Measurements from ENCODE around the gene IER5. TPM values are rescaled to one million over a fixed set of nuclear protein-coding genes. Genes with fewer than 3 reads are reported as not detected.

The IER5 gene
- total and polyA plus RNA-seq, 2 of the 13 experiments (the other 11 are each of a cell fraction or from before 2014, with no cell fraction given): 2.5 to 3.5 TPM

DNA sequence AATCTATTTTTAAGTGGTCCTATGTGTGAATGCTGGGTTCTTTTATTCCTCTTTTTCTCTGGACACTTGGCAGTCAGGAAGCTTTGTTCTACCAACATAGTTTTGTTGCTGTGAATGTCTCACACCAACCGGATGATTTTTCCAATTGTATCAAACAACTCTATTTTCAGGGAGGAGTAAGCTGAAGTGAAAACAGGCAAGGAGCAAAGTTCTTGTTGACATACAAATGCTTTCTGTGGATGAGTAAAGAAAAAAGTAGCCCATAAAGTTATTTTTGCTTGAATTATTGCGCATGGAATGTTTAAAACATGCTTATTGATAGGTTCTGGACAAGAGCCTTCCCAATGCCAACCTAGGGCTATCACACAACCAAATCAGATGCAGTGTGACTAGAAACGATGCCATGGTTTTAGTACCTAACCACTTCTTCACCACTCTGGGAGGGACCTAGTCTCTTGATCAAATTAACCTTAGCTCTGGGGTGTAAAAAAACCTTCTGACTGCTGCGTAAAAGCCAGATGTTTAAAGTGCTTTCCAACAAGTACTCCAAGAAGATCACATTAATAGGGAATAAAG lies 4.5 kb downstream of the IER5 start (continued):
- TF ChIP-seq, protein P1, sequence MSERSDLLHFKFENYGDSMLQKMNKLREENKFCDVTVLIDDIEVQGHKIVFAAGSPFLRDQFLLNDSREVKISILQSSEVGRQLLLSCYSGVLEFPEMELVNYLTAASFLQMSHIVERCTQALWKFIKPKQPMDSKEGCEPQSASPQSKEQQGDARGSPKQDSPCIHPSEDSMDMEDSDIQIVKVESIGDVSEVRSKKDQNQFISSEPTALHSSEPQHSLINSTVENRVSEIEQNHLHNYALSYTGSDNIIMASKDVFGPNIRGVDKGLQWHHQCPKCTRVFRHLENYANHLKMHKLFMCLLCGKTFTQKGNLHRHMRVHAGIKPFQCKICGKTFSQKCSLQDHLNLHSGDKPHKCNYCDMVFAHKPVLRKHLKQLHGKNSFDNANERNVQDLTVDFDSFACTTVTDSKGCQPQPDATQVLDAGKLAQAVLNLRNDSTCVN (CRISPR knock-in tag; IDR thresholded peaks at IDR 0.05; ENCODE audit: borderline replicate concordance): no peak
- TF ChIP-seq, protein P2, sequence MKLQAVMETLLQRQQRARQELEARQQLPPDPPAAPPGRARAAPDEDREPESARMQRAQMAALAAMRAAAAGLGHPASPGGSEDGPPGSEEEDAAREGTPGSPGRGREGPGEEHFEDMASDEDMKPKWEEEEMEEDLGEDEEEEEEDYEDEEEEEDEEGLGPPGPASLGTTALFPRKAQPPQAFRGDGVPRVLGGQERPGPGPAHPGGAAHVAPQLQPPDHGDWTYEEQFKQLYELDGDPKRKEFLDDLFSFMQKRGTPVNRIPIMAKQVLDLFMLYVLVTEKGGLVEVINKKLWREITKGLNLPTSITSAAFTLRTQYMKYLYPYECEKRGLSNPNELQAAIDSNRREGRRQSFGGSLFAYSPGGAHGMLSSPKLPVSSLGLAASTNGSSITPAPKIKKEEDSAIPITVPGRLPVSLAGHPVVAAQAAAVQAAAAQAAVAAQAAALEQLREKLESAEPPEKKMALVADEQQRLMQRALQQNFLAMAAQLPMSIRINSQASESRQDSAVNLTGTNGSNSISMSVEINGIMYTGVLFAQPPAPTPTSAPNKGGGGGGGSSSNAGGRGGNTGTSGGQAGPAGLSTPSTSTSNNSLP (IDR thresholded peaks at IDR 0.05; ENCODE audit: low read depth, low read length): peak; percentile 93
- TF ChIP-seq ZNF567 (CRISPR knock-in tag; IDR thresholded peaks at IDR 0.05; ENCODE audit: borderline replicate concordance) (no peak), MEIS1 (CRISPR knock-in tag; IDR thresholded peaks at IDR 0.05; ENCODE audit: borderline replicate concordance) (no peak), ZFP36L2 (CRISPR knock-in tag; IDR thresholded peaks at IDR 0.05) (no peak), FOXP1 (IDR thresholded peaks at IDR 0.05) (no peak), FOXP1 (CRISPR knock-in tag; IDR thresholded peaks at IDR 0.05) (peak; percentile 79), FOXA1 (IDR thresholded peaks at IDR 0.05) (peak; percentile 73), FOXA1 (CRISPR knock-in tag; IDR thresholded peaks at IDR 0.05) (peak; percentile 86), ETV5 (CRISPR knock-in tag; IDR thresholded peaks at IDR 0.05; ENCODE audit: borderline replicate concordance) (peak; percentile 57; the same call in 1 of the 2 replicates), ZNF746 (CRISPR knock-in tag; IDR thresholded peaks at IDR 0.05) (no peak), GLI4 (CRISPR knock-in tag; IDR thresholded peaks at IDR 0.05; ENCODE audit: borderline replicate concordance) (no peak), ZNF7 (CRISPR knock-in tag; IDR thresholded peaks at IDR 0.05) (no peak), MXD4 (CRISPR knock-in tag; IDR thresholded peaks at IDR 0.05) (peak; percentile 18; the same call in 1 of the 2 replicates), GATAD1 (CRISPR knock-in tag; IDR thresholded peaks at IDR 0.05) (no peak), ZNF432 (CRISPR knock-in tag; IDR thresholded peaks at IDR 0.05; ENCODE audit: borderline replicate concordance) (no peak), SAP130 (CRISPR knock-in tag; IDR thresholded peaks at IDR 0.05; ENCODE audit: low read depth) (peak; percentile 79), ZNF550 (CRISPR knock-in tag; IDR thresholded peaks at IDR 0.05; ENCODE audit: borderline replicate concordance) (no peak)
- TF ChIP-seq, protein P3, sequence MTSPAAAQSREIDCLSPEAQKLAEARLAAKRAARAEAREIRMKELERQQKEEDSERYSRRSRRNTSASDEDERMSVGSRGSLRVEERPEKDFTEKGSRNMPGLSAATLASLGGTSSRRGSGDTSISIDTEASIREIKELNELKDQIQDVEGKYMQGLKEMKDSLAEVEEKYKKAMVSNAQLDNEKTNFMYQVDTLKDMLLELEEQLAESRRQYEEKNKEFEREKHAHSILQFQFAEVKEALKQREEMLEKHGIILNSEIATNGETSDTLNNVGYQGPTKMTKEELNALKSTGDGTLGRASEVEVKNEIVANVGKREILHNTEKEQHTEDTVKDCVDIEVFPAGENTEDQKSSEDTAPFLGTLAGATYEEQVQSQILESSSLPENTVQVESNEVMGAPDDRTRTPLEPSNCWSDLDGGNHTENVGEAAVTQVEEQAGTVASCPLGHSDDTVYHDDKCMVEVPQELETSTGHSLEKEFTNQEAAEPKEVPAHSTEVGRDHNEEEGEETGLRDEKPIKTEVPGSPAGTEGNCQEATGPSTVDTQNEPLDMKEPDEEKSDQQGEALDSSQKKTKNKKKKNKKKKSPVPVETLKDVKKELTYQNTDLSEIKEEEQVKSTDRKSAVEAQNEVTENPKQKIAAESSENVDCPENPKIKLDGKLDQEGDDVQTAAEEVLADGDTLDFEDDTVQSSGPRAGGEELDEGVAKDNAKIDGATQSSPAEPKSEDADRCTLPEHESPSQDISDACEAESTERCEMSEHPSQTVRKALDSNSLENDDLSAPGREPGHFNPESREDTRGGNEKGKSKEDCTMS (CRISPR knock-in tag; conservative IDR thresholded peaks at IDR 0.05): no peak
- TF ChIP-seq, protein P4, sequence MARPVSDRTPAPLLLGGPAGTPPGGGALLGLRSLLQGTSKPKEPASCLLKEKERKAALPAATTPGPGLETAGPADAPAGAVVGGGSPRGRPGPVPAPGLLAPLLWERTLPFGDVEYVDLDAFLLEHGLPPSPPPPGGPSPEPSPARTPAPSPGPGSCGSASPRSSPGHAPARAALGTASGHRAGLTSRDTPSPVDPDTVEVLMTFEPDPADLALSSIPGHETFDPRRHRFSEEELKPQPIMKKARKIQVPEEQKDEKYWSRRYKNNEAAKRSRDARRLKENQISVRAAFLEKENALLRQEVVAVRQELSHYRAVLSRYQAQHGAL (CRISPR knock-in tag; IDR thresholded peaks at IDR 0.05; ENCODE audit: not compliant biosample characterization): no peak
- TF ChIP-seq, protein P5, sequence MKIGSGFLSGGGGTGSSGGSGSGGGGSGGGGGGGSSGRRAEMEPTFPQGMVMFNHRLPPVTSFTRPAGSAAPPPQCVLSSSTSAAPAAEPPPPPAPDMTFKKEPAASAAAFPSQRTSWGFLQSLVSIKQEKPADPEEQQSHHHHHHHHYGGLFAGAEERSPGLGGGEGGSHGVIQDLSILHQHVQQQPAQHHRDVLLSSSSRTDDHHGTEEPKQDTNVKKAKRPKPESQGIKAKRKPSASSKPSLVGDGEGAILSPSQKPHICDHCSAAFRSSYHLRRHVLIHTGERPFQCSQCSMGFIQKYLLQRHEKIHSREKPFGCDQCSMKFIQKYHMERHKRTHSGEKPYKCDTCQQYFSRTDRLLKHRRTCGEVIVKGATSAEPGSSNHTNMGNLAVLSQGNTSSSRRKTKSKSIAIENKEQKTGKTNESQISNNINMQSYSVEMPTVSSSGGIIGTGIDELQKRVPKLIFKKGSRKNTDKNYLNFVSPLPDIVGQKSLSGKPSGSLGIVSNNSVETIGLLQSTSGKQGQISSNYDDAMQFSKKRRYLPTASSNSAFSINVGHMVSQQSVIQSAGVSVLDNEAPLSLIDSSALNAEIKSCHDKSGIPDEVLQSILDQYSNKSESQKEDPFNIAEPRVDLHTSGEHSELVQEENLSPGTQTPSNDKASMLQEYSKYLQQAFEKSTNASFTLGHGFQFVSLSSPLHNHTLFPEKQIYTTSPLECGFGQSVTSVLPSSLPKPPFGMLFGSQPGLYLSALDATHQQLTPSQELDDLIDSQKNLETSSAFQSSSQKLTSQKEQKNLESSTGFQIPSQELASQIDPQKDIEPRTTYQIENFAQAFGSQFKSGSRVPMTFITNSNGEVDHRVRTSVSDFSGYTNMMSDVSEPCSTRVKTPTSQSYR (CRISPR knock-in tag; IDR thresholded peaks at IDR 0.05; ENCODE audit: borderline replicate concordance): no peak
- TF ChIP-seq, protein P6, sequence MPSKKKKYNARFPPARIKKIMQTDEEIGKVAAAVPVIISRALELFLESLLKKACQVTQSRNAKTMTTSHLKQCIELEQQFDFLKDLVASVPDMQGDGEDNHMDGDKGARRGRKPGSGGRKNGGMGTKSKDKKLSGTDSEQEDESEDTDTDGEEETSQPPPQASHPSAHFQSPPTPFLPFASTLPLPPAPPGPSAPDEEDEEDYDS (CRISPR knock-in tag; IDR thresholded peaks at IDR 0.05): no peak
